ENCODE measurements around the gene FAAP24.
"Not testable (repeated sequence)": the region's sequence is repeated elsewhere in the genome, so short reads cannot be mapped to it uniquely, and the experiment has no call there.

Gene FAAP24

GRCh38 chr19:32976223-32976805 lies 4.3 kb downstream of the FAAP24 start:
- peaks cover 11% of the 10 kb centered on the region for H3K4me1 Mint-ChIP-seq
- no peaks in the 10 kb centered on the region for H3K27me3 Mint-ChIP-seq
- ATAC-seq (replicated peaks; ENCODE audit: extremely low read depth, poor library complexity, severe bottlenecking) (no peak), DNase-seq (ENCODE audit: low spot score in 2 of 2) (peak; percentile 38 to 58)
- H3K36me3 Mint-ChIP-seq (ENCODE audit: insufficient read depth), result peaks cover 9% of the 10 kb centered on the region
- H3K9me3 Mint-ChIP-seq, result no peaks in the 10 kb centered on the region
- H3K4me3 Mint-ChIP-seq, result no peak overlapping the region
- no peak overlapping the region for H3K27ac Mint-ChIP-seq (ENCODE audit: low read depth)

- peaks cover 1% of the 10 kb centered on the region for H3K36me3 Mint-ChIP-seq (ENCODE audit: insufficient read depth)
- no peaks in the 10 kb centered on the region for H3K27me3 Mint-ChIP-seq
- H3K9me3 Mint-ChIP-seq, result no peaks in the 10 kb centered on the region
- no peak for DNase-seq (ENCODE audit: low spot score in 2 of 2)
- peaks cover 1% of the 10 kb centered on the region for H3K4me1 Mint-ChIP-seq
- no peak for ATAC-seq (replicated peaks; ENCODE audit: extremely low read depth, poor library complexity, severe bottlenecking)
- H3K27ac Mint-ChIP-seq (ENCODE audit: low read depth), result no peak overlapping the region
- H3K4me3 Mint-ChIP-seq, result no peak overlapping the region
Measured at GRCh38 chr19:32977280-32977679, 5.2 kb downstream of the FAAP24 start.

- H3K27me3 Mint-ChIP-seq; H3K27ac Mint-ChIP-seq (ENCODE audit: low read depth); H3K4me3 Mint-ChIP-seq; H3K9me3 Mint-ChIP-seq; H3K4me1 Mint-ChIP-seq; H3K36me3 Mint-ChIP-seq (ENCODE audit: insufficient read depth); DNase-seq (ENCODE audit: low spot score in 2 of 2); ATAC-seq (replicated peaks; ENCODE audit: extremely low read depth, poor library complexity, severe bottlenecking): not testable (repeated sequence)
Measured at GRCh38 chr19:32977813-32978212, 5.8 kb downstream of the FAAP24 start.

GRCh38 chr19:32979807-32980206 lies 7.8 kb downstream of the FAAP24 start:
- not testable (repeated sequence) for H3K4me1 Mint-ChIP-seq; H3K36me3 Mint-ChIP-seq (ENCODE audit: insufficient read depth); H3K27me3 Mint-ChIP-seq; ATAC-seq (replicated peaks; ENCODE audit: extremely low read depth, poor library complexity, severe bottlenecking); H3K27ac Mint-ChIP-seq (ENCODE audit: low read depth); H3K9me3 Mint-ChIP-seq; DNase-seq (ENCODE audit: low spot score in 2 of 2); H3K4me3 Mint-ChIP-seq

GRCh38 chr19:32982488-32982887 lies 10.4 kb downstream of the FAAP24 start:
- not testable (repeated sequence) for H3K4me1 Mint-ChIP-seq; H3K27me3 Mint-ChIP-seq; DNase-seq (ENCODE audit: low spot score in 2 of 2); H3K27ac Mint-ChIP-seq (ENCODE audit: low read depth); ATAC-seq (replicated peaks; ENCODE audit: extremely low read depth, poor library complexity, severe bottlenecking); H3K4me3 Mint-ChIP-seq; H3K9me3 Mint-ChIP-seq; H3K36me3 Mint-ChIP-seq (ENCODE audit: insufficient read depth)

- H3K27ac Mint-ChIP-seq (ENCODE audit: low read depth); DNase-seq (ENCODE audit: low spot score in 2 of 2); H3K4me1 Mint-ChIP-seq; H3K9me3 Mint-ChIP-seq; H3K4me3 Mint-ChIP-seq; H3K36me3 Mint-ChIP-seq (ENCODE audit: insufficient read depth); H3K27me3 Mint-ChIP-seq; ATAC-seq (replicated peaks; ENCODE audit: extremely low read depth, poor library complexity, severe bottlenecking): not testable (repeated sequence)
Measured at GRCh38 chr19:32988254-32988653, 16.2 kb downstream of the FAAP24 start.

GRCh38 chr19:32988724-32989123 lies 16.7 kb downstream of the FAAP24 start:
- ATAC-seq (replicated peaks; ENCODE audit: extremely low read depth, poor library complexity, severe bottlenecking) (no peak), DNase-seq (ENCODE audit: low spot score in 2 of 2) (no peak)
- Mint-ChIP-seq H3K9me3 (no peaks in the 10 kb centered on the region), H3K27me3 (no peaks in the 10 kb centered on the region), H3K4me1 (no peaks in the 10 kb centered on the region), H3K4me3 (no peak overlapping the region), H3K36me3 (ENCODE audit: insufficient read depth) (no peaks in the 10 kb centered on the region), H3K27ac (ENCODE audit: low read depth) (no peak overlapping the region)

GRCh38 chr19:32995966-32996365 lies 23.9 kb downstream of the FAAP24 start:
- H3K27ac Mint-ChIP-seq (ENCODE audit: low read depth); H3K9me3 Mint-ChIP-seq; H3K4me1 Mint-ChIP-seq; ATAC-seq (replicated peaks; ENCODE audit: extremely low read depth, poor library complexity, severe bottlenecking); DNase-seq (ENCODE audit: low spot score in 2 of 2); H3K4me3 Mint-ChIP-seq; H3K36me3 Mint-ChIP-seq (ENCODE audit: insufficient read depth): not testable (repeated sequence)
- peaks cover 11% of the 10 kb centered on the region for H3K27me3 Mint-ChIP-seq

- not testable (repeated sequence) for DNase-seq (ENCODE audit: low spot score in 2 of 2); ATAC-seq (replicated peaks; ENCODE audit: extremely low read depth, poor library complexity, severe bottlenecking); H3K36me3 Mint-ChIP-seq (ENCODE audit: insufficient read depth); H3K27ac Mint-ChIP-seq (ENCODE audit: low read depth); H3K9me3 Mint-ChIP-seq; H3K4me1 Mint-ChIP-seq; H3K4me3 Mint-ChIP-seq
- H3K27me3 Mint-ChIP-seq, result peaks cover 11% of the 10 kb centered on the region
Measured at GRCh38 chr19:32997061-32997464, 25.0 kb downstream of the FAAP24 start.

- Mint-ChIP-seq H3K9me3 (no peaks in the 10 kb centered on the region), H3K4me1 (peaks cover 7% of the 10 kb centered on the region), H3K4me3 (no peak overlapping the region), H3K27me3 (peaks cover 11% of the 10 kb centered on the region), H3K27ac (ENCODE audit: low read depth) (no peak overlapping the region), H3K36me3 (ENCODE audit: insufficient read depth) (no peaks in the 10 kb centered on the region)
- DNase-seq (ENCODE audit: low spot score in 2 of 2) (no peak), ATAC-seq (replicated peaks; ENCODE audit: extremely low read depth, poor library complexity, severe bottlenecking) (no peak)
Measured at GRCh38 chr19:32997716-32998355, 25.8 kb downstream of the FAAP24 start.

- DNase-seq (ENCODE audit: low spot score in 2 of 2) (no peak), ATAC-seq (replicated peaks; ENCODE audit: extremely low read depth, poor library complexity, severe bottlenecking) (no peak)
- Mint-ChIP-seq H3K27ac (ENCODE audit: low read depth) (no peak overlapping the region), H3K36me3 (ENCODE audit: insufficient read depth) (no peaks in the 10 kb centered on the region), H3K4me1 (peaks cover 7% of the 10 kb centered on the region), H3K9me3 (no peaks in the 10 kb centered on the region), H3K4me3 (no peak overlapping the region), H3K27me3 (peaks cover 11% of the 10 kb centered on the region)
Measured at GRCh38 chr19:32998722-32999121, 26.7 kb downstream of the FAAP24 start.

- no peak for ATAC-seq (replicated peaks; ENCODE audit: extremely low read depth, poor library complexity, severe bottlenecking)
- Mint-ChIP-seq H3K9me3 (no peaks in the 10 kb centered on the region), H3K4me1 (peaks cover 7% of the 10 kb centered on the region), H3K4me3 (no peak overlapping the region), H3K36me3 (ENCODE audit: insufficient read depth) (no peaks in the 10 kb centered on the region), H3K27me3 (peaks cover 18% of the 10 kb centered on the region), H3K27ac (ENCODE audit: low read depth) (peak overlapping the region; percentile 9)
- DNase-seq (ENCODE audit: low spot score in 2 of 2), result no peak
Measured at GRCh38 chr19:33000510-33000909, 28.5 kb downstream of the FAAP24 start.

GRCh38 chr19:33000910-33001309 lies 28.9 kb downstream of the FAAP24 start:
- DNase-seq (ENCODE audit: low spot score in 2 of 2) (no peak), ATAC-seq (replicated peaks; ENCODE audit: extremely low read depth, poor library complexity, severe bottlenecking) (no peak)
- no peaks in the 10 kb centered on the region for H3K9me3 Mint-ChIP-seq
- peaks cover 20% of the 10 kb centered on the region for H3K27me3 Mint-ChIP-seq
- peaks cover 7% of the 10 kb centered on the region for H3K4me1 Mint-ChIP-seq
- H3K27ac Mint-ChIP-seq (ENCODE audit: low read depth), result peak overlapping the region; percentile 9
- H3K4me3 Mint-ChIP-seq, result no peak overlapping the region
- H3K36me3 Mint-ChIP-seq (ENCODE audit: insufficient read depth), result no peaks in the 10 kb centered on the region

Data from central memory CD8-positive, alpha-beta T cell (primary cell).